Sigmoid colon (tissue), 7 donors: ENCODE results near the gene NOL11. TPM values are rescaled to one million over a fixed set of nuclear protein-coding genes. Genes with fewer than 3 reads are reported as not detected.
"Not testable (repeated sequence)": the region's sequence is repeated elsewhere in the genome, so short reads cannot be mapped to it uniquely, and the experiment has no call there.

ENCODE experiments used
- DNase-seq: peaks from one replicate; pipeline ENCODE4 v3.0.0-alpha.2; 2019
- H3K27ac ChIP-seq, 4 donors: fragments of 200-600 bp; sonication (generic); one replicate each; pipeline ENCODE4 v1.5.1; 2016 to 2019; ENCODE audit warnings: mild to moderate bottlenecking in 1 of 4
- H3K27me3 ChIP-seq, 3 donors: fragments of 200-600 bp; sonication (generic); one replicate each; pipeline ENCODE4 v1.5.1; 2019; ENCODE audit warnings: mild to moderate bottlenecking in 1 of 3
- H3K36me3 ChIP-seq, 4 donors: fragments of 200-600 bp; sonication (generic); one replicate each; pipeline ENCODE4 v1.5.1; 2016 to 2019
- H3K4me1 ChIP-seq, 4 donors: fragments of 200-600 bp; sonication (generic); one replicate each; pipeline ENCODE4 v1.5.1; 2017 to 2019
- H3K4me3 ChIP-seq, 4 donors: fragments of 200-600 bp; sonication (generic); one replicate each; pipeline ENCODE4 v1.5.1; 2017 to 2019; ENCODE audit warnings: mild to moderate bottlenecking in 2 of 4, moderate library complexity in 1 of 4
- H3K9me3 ChIP-seq, 4 donors: fragments of 200-600 bp in 3 of 4; sonication (generic) in 3 of 4; one replicate each; pipeline versions ENCODE4 v1.5.1 to v1.6.1; 2013 to 2019
- EP300 ChIP-seq, 4 donors: sonication (generic); formaldehyde crosslinking; IDR thresholded peaks; one replicate each; pipeline ENCODE4 v1.6.1; 2017; ENCODE audit warnings: antibody characterized with exemption in 4 of 4
- POLR2A ChIP-seq, 2 donors: fragments of 450-650 bp; IDR thresholded peaks; one replicate each; pipeline ENCODE4 v1.6.1; 2016; ENCODE audit warnings: antibody characterized with exemption in 2 of 2, mild to moderate bottlenecking in 2 of 2, moderate library complexity in 2 of 2
- POLR2AphosphoS5 ChIP-seq, 4 donors: sonication (generic); formaldehyde crosslinking; IDR thresholded peaks; one replicate each; pipeline ENCODE4 v1.6.1; 2017; ENCODE audit warnings: antibody characterized with exemption in 4 of 4
- WGBS, 2 donors: extraction: QIAGEN DNeasy Blood & Tissue Kit; methylation state at CpG; one replicate each; pipeline ENCODE4 v1.1.7; 2013; 5-methylcytosine and 5-hydroxymethylcytosine counted together
- intact Hi-C: fragments of 100-400 bp; cut with DNase I; formaldehyde crosslinking; loops from one replicate; pipeline ENCODE4 v1.15.1; 2023
- polyA plus RNA-seq, 3 donors: library from polyadenylated mRNA; stranded (reverse); fragments of 200-250 nt; gene quantifications; one replicate each; pipeline ENCODE4 v1.2.3, GENCODE V29; 2013
- total RNA-seq, 4 donors: library from RNA; depleted of rRNA; stranded (reverse); fragments of >200 nt; gene quantifications; one replicate each; pipeline ENCODE4 v1.1.0, GENCODE V29; 2016
- TF ChIP-seq, protein P1 (sequence below), 4 experiments: fragments of 450-650 bp in 3 of 4; fragments of 200-600 bp in 1 of 4; IDR thresholded peaks; one replicate each; pipeline ENCODE4 v1.5.1; 2016 to 2019; ENCODE audit warnings: antibody characterized with exemption in 4 of 4, mild to moderate bottlenecking in 3 of 4, moderate library complexity in 2 of 4
- donor health status: healthy with polysubstance abuse.
- donor health status: Bipolar disorder and iron deficiency.
- donor health status: healthy.

NOL11 gene
- total and polyA plus RNA-seq, 7 donors, result 13.8 to 34.2 (median 23.5) TPM

DNA sequence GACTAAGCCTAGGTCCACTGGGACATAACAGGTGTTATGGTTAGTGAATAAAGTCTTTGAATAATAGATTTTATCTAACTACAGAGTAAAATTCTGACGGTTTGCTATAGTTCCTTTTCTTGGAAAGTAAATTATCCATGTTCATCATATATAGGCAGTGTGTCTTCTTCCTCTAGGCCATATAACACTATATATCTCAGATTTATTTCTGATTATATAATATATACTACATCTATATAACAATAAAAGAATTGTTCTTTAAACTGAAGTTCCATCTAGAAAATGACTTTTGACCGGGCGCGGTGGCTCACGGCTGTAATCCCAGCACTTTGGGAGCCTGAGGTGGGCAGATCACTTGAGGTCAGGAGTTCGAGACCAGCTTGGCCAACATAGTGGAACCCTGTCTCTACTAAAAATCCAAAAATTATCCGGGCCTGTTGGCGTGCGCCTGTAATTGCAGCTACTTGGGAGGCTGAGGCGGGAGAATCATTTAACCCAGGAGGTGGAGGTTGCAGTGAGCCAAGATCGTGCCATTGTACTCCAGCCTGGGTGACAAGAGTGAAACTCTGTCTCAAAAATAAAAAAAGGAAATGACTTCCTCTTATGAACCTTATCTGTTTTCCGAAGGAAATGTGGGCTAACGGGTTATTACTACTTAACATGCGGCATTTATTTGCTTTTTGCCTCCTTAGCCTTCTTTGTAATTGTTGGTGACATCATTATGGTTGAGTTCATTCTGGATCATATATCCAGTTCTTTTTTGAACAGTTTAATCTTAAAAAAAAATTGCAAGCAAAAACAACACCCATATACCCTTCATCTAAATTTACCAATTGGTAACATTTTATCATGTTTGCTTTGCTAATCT is 29.2 kb downstream of the NOL11 start:
- Histone ChIP-seq H3K27me3 (no peaks in the 10 kb centered on the region), H3K9me3 (no peaks in the 10 kb centered on the region), H3K27ac (no peak overlapping the region), H3K4me1 (no peaks in the 10 kb centered on the region), H3K4me3 (no peak overlapping the region), H3K36me3 (peaks cover 8 to 94% (median 19%) of the 10 kb centered on the region in 4 donors)
- no peak for DNase-seq
- intact Hi-C loops, result no loop called here
- TF ChIP-seq EP300 (IDR thresholded peaks at IDR 0.05) (no peak), POLR2AphosphoS5 (IDR thresholded peaks at IDR 0.05) (no peak), POLR2A (IDR thresholded peaks at IDR 0.05) (no peak)
- TF ChIP-seq, protein P1, sequence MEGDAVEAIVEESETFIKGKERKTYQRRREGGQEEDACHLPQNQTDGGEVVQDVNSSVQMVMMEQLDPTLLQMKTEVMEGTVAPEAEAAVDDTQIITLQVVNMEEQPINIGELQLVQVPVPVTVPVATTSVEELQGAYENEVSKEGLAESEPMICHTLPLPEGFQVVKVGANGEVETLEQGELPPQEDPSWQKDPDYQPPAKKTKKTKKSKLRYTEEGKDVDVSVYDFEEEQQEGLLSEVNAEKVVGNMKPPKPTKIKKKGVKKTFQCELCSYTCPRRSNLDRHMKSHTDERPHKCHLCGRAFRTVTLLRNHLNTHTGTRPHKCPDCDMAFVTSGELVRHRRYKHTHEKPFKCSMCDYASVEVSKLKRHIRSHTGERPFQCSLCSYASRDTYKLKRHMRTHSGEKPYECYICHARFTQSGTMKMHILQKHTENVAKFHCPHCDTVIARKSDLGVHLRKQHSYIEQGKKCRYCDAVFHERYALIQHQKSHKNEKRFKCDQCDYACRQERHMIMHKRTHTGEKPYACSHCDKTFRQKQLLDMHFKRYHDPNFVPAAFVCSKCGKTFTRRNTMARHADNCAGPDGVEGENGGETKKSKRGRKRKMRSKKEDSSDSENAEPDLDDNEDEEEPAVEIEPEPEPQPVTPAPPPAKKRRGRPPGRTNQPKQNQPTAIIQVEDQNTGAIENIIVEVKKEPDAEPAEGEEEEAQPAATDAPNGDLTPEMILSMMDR (IDR thresholded peaks at IDR 0.05), result no peak
- 25 to 55% methylated on average over 14 of the region's 14 CpGs for WGBS, 2 donors

DNA sequence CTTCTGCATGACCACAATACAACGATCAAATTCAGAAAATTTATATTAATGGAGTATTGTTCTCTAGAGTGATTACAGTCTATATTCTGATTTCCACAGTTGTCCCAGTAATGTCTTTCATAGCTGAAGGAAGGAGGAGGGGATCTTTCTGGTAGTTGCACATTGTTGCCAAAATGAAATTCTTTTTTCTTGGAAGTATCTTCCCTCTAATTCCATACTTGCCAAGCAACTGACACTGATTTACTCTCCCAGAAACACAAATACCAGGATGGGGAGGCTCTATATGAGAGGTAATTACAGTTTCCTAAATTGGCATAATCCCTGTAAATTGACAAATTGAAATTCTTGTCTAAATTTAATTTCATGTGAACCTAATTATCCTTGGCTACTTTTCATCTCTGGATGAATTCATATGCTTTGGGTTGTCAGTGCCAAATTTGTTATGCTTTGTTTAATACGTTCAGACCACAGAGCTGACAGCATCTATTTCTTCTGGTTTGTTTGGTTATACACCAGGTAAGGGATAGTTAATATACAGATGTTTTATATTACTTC is 30.0 kb downstream of the NOL11 start:
- Histone ChIP-seq H3K27me3 (no peaks in the 10 kb centered on the region), H3K36me3 (peaks cover 8 to 85% (median 18%) of the 10 kb centered on the region in 4 donors), H3K4me1 (no peaks in the 10 kb centered on the region), H3K9me3 (no peaks in the 10 kb centered on the region), H3K27ac (no peak overlapping the region), H3K4me3 (no peak overlapping the region)
- WGBS, 2 donors, result 62 to 71% methylated on average over 2 of the region's 2 CpGs
- no peak for DNase-seq
- intact Hi-C loops, result no loop called here
- TF ChIP-seq, protein P1 (IDR thresholded peaks at IDR 0.05), result no peak
- TF ChIP-seq POLR2AphosphoS5 (IDR thresholded peaks at IDR 0.05), result no peak
- TF ChIP-seq EP300 (IDR thresholded peaks at IDR 0.05), result no peak
- no peak for TF ChIP-seq POLR2A (IDR thresholded peaks at IDR 0.05)

DNA sequence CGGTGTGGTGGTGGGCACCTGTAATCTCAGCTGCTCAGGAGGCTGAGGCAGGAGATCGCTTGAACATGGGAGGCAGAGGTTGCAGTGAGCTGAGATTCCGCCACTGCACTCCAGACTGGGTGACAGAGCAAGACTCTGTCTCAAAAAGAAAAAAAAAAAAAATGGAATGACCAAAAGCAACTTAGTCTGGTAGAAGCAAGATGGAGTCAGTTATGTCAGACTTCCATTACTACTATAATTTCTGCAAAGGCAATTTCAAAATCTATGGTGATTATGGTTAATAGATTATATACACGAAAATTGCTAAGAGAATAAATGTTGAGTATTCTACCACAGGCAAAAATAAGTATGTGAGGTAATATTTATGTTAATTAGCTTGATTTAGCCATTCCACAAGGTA is 32.3 kb downstream of the NOL11 start:
- Histone ChIP-seq H3K4me1 (no peaks in the 10 kb centered on the region), H3K27me3 (no peaks in the 10 kb centered on the region), H3K36me3 (peaks cover 0 to 62% (median 7%) of the 10 kb centered on the region in 4 donors), H3K9me3 (no peaks in the 10 kb centered on the region), H3K27ac (no peak overlapping the region), H3K4me3 (no peak overlapping the region)
- intact Hi-C loops, result no loop called here
- 97 to 99% methylated on average over 4 of the region's 4 CpGs for WGBS, 2 donors
- no peak for DNase-seq
- TF ChIP-seq, protein P1 (IDR thresholded peaks at IDR 0.05), result no peak
- TF ChIP-seq POLR2AphosphoS5 (IDR thresholded peaks at IDR 0.05) (no peak), POLR2A (IDR thresholded peaks at IDR 0.05) (no peak), EP300 (IDR thresholded peaks at IDR 0.05) (no peak)

DNA sequence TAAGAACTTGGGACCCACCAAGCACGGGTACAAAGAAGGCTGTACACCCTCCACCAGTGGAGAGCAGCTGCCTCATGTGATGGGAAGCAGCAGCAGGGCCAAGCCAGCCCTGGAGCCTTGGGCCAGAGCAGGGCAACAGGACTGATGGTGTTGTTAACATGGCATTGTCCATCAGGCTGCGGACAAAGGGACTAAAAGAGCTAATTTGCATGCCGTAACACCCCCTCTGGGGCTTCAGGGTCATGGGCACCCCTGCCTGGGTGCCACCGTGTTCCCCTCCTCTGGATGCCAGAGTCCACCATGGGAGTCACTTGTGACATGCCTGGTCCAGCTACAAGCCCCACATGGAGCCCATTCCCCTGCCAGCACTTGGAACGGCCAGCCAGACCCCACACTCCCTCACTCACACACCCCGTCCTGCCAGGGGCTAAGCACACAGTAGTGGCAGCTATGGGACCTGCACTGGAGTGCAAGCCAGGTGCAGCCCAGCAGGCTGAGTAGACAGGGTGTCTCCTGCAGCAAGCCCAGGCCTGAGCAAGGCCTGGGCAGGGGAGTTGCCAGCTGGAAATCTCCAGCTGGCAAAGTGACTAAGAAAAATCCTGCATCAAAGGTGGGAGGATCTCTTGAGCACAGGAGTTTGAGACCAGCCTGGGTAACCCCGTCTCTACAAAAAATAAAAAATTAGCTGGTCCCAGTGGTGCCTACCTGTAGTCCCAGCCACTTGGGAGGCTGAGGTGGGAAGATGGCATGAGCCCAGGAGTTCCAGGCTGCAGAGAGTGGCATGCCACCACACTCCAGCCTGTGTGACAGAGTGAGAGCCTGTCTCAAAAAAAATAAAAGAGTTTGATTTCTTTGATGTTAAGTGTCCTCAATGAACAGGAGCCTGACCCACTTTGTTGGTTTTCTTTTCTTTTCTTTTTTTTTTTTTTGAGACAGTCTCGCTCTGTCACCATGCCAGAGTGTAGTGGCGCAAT is 33.7 kb downstream of the NOL11 start:
- peaks cover 0 to 49% (median 7%) of the 10 kb centered on the region in 4 donors for H3K36me3 ChIP-seq

DNA sequence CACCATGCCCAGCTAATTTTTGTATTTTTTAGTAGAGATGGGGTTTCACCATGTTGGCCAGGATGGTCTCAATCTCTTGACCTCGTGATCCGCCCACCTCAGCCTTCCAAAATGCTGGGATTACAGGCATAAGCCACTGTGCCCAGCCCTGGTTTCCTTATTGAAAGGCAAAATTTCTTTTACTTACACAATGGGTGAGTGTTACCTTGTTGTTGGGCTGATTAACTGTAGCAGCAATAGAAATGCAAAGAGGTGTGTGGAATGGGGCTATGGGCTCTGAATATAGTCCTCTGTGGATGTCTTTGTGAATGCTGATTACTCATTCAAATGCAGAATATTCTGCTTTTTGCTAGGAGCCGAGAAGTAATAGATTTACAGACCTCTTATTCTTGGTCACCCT is 34.4 kb downstream of the NOL11 start:
- H3K27ac ChIP-seq, H3K27me3 ChIP-seq, intact Hi-C loops, DNase-seq, H3K4me1 ChIP-seq, H3K4me3 ChIP-seq, H3K9me3 ChIP-seq: not testable (repeated sequence)
- H3K36me3 ChIP-seq, result peaks cover 0 to 41% (median 7%) of the 10 kb centered on the region in 4 donors
- 92 to 97% methylated on average over 3 of the region's 3 CpGs for WGBS, 2 donors

More for the DNA sequence above, 33.7 kb downstream of the NOL11 start:
- Histone ChIP-seq H3K27ac (no peak overlapping the region), H3K4me1 (no peaks in the 10 kb centered on the region), H3K27me3 (no peaks in the 10 kb centered on the region), H3K9me3 (no peaks in the 10 kb centered on the region), H3K4me3 (no peak overlapping the region)
- no peak for TF ChIP-seq EP300 (IDR thresholded peaks at IDR 0.05)
- TF ChIP-seq, protein P1 (IDR thresholded peaks at IDR 0.05), result no peak
- TF ChIP-seq POLR2A (IDR thresholded peaks at IDR 0.05), result no peak
- TF ChIP-seq POLR2AphosphoS5 (IDR thresholded peaks at IDR 0.05), result no peak
- no peak for DNase-seq
- WGBS, 2 donors, result 86 to 87% methylated on average over 9 of the region's 9 CpGs
- intact Hi-C loops, result no loop called here
